H4 (cell line): ENCODE measurements around the gene ZCWPW1. TPM values are rescaled to one million over a fixed set of nuclear protein-coding genes. Genes with fewer than 3 reads are reported as not detected.

ENCODE experiments used
- DNase-seq: peaks from one replicate; pipeline ENCODE4 v3.0.0-alpha.2; 2015; ENCODE audit warnings: low spot score
- total RNA-seq: library from RNA; depleted of rRNA; stranded (reverse); fragments of >200 nt; shearing (Covaris generic); gene quantifications from 2 replicates; pipeline ENCODE4 v1.2.3, GENCODE V29; 2014; rRNA removed

ZCWPW1 gene, protein sequence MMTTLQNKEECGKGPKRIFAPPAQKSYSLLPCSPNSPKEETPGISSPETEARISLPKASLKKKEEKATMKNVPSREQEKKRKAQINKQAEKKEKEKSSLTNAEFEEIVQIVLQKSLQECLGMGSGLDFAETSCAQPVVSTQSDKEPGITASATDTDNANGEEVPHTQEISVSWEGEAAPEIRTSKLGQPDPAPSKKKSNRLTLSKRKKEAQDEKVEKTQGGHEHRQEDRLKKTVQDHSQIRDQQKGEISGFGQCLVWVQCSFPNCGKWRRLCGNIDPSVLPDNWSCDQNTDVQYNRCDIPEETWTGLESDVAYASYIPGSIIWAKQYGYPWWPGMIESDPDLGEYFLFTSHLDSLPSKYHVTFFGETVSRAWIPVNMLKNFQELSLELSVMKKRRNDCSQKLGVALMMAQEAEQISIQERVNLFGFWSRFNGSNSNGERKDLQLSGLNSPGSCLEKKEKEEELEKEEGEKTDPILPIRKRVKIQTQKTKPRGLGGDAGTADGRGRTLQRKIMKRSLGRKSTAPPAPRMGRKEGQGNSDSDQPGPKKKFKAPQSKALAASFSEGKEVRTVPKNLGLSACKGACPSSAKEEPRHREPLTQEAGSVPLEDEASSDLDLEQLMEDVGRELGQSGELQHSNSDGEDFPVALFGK
- total RNA-seq = 1.9 and 2.2 TPM in 2 replicates

DNA sequence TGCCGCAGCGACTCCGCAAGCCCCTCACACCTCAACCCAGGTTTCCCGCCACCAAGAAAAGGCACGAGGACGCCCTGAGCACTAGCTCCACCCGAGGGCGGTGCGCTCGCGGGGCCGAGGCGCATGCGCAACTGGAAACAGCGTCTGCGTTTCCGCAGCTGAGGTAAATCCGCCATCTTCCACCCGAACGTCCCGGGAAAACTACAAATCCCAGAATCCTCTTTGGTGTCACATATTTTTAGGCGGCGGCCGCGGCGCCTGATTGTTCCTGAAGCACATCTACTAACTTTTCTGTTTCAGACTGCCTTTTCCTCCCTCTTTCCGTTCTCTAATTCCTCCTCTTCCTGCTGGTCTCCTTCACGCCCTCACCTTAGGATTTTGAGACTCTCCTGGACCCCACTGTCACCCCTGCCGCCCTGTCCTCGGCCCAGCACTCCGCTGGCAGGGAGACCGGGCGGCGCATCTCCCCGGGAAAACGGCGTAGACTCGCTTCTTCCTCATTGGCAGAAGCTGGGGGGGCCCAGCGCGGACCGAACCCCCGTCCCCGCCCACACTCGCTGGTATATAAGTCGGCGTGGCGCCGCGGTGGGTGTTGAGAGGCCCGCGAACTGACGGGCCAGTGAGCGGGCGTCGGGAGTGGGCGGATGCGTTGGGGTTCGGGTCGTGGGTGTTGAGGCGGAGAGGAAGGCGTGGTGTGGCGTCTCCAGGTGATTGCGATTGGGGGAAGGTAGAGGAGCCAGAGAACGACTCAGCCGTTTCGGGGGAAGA, at the start of gene ZCWPW1:
Gene ZCWPW1, minus strand, starts transcription at position 505 of the 768 bp plus-strand sequence. CDS start 8,054 bp downstream, outside the sequence.
- peak; percentile 96 for DNase-seq

DNA sequence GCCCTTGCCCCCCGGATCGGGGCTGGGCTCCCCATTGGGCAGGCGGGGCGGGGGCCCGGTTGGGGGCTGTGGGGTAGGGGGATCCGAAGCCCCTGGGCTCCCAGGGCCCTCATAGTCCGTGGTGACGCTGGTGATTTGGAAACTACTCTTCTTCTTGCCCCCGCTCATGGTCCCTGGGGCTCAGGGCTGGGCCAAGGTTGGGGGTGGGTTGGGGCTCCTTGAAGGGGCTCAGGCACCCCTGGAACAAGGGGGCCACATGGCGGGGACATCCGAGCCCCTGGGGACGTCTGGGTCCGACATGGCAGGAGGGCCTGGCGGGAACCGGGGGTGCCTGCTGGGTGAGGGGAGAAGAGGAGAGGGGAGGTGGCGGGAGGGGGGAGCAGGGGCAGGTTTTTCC, 49.4 kb upstream of the ZCWPW1 start:
- DNase-seq = no peak

DNA sequence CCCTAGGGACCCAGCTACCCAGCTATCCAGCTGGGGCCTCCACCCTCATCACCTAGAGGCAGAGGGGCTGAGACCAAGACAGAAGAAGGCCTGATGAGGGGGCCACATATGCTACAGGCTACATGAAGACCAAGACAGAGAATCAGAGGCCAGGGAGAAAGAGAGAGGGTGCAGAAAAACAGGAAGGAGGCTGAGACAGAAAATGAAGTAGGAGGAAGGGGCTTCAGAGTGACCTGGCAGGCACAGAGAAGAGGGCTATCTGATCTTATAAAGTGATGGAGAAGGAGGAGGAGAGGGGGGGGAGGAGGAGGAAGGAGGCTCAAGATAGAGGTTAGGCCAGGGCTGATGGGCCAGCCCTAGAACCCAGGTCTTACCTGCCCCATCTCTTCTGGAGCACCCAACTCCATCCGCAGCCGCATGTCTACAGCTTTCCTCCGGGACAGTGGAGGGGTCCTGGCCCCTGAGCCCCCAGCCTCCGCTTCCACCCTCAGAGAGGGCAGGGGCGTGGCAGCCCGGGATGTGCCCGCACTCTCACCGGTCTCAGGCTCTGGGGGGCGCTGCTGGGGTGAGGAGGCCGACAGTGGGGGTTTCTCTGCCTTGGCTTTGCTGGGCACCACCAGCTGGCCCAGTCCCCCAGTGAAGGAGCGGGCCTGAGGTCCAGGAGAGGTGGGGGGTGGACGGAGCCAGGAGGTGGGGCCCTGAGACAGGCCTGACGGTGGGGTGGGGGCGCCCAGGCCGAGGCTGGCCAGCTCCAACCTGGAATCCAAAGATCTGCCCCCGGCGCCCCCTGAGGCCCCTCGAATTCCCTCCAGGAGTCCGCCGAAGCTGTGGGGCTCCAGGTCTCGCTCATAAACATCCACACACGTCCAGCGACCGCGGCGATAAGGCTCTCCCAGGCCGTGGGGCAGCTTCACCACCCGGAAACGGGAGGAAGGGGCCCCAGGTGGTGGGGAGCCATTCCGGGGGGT, 48.7 kb upstream of the ZCWPW1 start:
- no peak for DNase-seq

DNA sequence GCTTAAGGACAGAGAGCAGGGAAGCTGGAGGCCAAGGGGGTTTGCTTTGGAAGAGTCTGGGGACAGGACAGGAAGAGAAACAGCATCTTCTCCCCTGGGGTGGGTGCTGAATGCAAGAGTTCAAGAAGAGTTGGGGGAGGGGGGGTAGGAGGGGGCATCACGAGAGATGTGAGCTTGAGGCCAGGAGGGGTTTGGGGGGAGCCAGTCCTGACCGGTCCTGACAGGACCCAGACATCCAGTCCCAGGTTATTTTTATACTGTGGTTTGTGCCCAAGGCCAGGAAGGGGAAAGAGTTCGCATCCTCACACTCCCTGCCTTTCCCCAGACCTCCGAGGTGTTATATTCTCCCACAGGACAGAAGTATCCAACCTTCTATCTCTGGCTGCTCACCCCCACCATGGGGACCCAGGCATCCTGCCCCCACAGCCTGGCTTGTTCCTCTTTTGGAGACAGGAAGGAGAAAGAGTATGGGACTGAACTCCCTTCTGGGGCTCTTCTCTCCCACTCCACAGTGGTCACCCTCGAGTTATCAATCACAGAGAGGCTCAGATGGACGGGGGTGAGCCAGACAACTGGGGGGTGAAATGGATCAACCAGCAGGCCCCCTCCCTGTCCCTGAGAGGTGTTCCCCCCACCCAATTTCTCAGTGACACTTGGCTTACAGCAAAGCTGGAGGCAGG, 47.7 kb upstream of the ZCWPW1 start:
- no peak for DNase-seq

DNA sequence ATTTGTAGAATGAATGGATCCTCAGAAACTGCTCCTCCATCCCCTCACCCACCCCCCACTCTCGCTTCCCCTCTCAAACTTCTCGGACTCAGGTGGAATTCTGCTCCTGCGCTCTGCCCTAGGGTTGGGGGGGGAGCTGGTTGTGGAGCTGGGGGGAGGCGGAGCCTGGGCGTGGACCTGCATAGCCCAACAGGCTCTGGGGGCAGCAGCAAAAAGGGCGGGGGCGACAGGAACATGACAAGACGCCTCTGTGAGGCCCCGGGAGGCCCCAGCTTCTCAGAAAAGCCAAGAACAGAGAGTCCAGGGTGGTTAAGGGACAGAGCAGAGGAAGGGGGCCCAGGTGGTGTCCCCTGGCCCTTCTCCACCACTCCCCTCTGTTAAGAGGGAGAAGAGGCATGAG, 47.0 kb upstream of the ZCWPW1 start:
- no peak for DNase-seq

DNA sequence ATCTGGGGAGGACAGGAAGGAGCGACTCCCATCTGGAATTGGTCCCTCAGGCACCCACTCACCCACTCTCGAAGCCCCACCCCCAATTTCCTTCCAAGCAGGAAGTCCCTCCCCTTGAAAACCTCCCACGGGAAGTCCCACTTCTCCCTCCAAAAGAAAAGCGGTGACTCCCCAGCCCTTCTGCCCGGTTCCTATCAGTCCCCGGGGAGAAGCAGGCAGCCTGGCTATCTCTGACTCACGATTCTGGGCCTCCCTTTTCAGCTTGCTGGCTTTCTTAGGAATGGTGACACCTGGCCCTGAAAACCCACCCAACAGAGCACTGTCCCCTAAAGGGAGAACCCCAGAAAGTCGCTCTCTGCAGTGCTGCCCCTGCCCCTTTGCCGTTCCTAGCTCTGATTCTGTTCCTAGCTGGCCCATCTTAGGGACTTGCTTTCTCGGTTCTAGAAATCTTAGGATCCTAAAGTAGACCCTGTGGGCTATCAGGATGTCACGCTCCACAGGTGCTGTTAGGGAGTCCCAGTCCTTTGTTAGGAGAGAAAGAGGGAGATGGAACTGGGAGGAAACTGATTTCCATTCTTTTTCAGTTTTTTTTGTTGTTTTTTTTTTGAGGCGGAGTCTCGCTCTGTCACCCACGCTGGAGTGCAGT, 44.5 kb upstream of the ZCWPW1 start:
- DNase-seq = no peak

DNA sequence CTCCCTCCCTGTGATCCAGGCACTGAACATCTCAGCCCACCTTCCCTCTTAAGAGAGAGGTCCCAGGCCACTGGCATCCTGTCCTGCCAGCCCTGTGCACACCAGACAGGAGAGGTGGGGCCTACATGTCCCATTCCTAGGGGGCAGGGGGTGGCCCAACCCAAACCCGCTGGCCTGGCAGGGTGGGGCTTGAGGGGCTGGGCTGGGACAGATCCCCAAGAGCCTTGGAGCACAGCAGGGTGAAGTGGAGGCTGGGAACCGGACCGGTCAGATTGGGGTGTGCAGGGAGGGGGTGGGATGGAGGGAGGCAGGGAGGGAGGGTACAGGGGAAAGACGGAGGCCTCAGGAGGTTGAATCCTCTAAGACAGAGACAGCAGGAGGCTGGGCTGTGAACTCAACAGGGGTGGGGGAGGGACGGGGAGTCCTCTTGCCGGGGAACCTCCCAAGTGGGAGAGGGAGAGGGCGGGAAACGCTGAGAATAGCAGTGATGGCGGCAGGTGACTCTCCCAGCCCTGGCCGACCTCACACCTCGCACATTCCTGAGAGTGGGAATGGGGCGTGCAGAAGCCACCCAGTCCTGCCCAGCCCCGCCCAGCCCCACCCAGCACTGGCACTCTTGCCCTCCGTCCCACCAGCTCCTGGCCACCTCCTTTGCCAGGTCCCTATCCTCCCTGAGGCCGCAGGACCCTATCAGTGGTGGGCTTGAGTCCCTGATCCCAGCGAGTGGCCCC, 43.8 kb upstream of the ZCWPW1 start:
- DNase-seq = no peak

DNA sequence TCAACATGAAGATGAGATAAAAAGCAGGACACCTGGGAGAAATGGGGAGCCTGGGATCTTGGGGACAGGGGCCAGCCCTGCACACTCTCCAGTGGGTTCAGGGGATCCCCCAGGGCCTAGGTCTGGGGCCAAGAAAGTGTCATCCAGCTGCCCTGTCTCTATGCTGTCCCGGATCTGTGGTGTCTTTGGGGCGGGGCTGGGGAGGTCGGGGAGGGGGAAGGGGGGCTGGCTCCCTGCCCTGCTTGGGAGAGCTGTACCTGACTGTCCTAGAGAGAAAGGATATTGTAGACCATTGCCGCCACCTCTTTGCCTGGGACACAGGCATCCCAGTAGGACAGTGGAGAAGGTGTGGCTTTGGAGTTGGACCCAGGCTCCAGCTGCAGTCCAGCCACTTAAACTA, 42.5 kb upstream of the ZCWPW1 start:
- DNase-seq = no peak

DNA sequence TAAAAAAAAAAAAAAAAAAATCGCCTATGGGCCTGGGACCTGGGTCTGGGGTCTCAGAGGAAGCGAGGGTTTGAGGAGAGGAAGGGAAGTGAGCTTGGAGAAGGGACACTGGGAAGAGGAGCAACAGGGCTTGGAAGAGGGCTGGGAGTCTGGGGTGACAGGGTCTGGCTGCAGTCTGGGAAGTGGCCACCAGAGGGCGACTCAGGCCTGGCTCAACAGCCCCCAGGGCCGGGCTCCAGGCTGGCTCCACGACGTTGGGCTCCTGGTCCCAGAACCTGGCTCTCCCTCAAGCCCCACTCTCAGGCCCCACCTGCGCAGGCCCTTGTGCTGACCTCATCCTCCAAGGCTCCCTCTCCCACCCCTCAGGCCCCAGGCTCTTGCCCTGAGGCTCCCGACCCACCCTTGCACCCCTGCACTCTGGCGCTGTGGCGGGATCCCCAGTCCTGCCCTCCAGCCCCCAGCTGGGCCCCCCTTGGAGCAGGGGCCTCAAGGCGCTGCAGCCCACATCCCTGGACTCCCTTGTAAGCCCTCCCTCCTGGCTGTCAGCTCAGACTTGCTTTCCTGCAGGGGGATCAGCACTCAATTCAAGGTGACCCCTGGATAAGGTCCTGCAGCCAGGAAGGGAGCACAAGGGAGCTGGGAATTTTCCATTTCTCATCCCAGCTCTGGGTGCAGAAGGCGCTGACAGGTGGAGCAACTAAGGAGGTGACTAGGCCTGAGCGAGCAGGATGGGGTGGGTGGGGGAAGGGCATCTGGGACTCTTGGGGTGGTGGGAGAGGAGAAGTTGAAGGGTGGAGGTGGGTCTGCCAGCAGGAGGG, 40.9 kb upstream of the ZCWPW1 start:
- peak; percentile 63 for DNase-seq

DNA sequence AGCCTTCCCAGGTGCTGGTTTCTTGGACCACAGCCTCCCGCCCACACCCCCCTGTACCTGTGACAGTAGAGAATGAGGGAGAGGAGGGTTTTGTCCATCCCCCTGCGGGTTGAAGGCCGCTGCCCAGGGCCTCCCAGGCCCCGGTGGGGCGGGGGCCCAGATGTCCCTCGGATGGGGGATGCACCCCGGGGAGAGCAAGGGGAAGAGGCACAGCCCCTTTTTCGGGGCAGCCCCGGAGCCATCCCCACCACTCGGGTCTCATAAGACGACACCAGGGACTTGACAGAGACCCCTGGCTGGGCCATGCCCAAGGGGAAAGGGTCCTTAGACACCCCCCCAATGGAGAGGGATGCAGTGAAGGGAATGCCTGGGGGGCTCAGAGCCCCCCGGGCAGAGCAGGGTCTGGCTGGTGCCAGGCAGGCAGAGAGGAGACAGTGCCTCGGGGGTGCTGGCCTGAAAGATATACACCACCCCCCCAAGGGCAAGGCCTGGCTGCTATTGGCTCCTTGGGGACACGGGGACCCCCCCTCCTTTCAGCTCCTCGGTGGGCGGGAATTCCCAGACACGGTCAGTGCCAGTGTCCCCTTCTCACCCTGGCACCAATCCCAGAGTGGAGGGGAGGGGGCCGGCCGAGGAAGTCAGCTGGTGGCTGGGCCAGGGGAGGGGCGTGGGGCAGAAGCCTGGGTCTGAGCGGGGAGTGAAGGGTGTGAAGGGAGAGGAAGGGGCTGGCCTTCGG, 39.3 kb upstream of the ZCWPW1 start:
- no peak for DNase-seq

DNA sequence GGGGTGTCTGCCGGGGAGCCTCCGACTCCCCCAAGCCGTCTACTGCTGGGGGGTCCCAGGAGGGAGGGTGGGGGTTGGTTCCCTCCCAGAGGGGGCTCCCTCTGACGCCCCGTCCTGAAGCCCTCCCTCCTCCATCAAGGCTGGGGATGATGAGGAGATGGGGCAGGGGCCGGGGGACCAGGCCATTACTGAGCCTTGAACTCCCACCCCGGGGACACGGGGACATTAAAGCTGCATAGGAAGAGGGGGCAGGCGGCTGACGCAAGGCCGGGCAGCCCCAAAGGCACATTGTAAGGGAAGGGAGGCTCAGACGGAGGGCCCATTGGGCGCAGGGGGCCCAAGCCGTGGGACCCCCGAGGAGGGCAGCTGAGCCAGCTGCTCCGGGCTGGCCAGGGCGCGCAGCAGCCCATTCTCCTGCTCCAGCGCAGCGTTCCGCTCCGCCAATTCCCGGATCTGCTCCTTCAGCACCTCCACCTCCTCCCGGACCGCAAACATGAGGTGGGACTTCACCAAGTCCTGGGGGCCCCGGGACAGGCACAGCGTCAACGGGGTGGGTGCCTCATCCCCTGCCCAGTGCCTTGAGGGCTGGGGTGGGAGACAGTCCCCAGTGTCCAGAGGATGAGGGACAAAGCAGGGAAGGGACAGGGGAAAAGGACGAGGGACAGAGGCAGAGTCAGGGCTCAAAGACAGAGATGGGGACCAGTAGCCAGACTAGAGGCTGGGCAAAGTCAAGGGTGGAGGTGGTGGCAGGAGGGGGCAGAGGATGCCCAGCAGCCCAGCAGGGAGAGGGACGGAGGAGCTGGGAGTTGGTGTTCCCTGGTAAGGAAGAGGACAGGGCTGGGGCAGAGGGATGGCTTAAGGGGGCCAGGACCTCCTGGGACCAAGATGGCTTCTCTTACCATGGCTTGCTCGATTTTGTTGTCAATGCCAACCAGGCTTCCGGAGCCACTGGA, 38.4 kb upstream of the ZCWPW1 start:
- no peak for DNase-seq

DNA sequence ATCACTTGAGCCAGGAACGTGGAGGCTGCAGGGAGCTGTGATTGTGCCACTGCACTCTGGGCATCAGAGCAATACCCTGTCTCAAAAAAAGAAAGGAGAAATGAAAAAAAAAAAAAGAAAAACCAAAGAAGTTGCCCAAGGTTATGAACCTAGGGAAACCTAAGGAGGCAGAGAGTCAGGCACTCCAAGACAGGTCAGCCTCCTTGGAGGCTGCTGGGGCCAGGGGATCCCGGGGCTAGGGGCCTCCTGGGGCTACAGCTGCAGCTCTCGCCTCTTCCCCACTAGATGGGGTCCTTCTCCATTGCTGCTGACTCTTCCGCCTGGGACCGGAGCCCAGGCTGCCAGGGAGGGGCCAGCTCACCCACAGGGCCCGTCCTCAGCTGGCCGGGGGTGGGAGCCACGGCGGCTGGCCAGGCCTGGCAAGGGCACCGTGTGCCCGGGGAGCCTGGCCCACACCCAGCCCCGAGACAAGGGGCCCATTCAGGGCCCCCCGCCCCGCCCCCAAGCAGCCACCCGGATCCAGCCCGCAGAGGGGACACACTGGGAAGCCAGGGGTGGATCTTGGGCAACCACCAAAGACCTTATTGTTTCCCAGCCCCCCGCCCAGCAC, 37.3 kb upstream of the ZCWPW1 start:
- DNase-seq = peak; percentile 85

DNA sequence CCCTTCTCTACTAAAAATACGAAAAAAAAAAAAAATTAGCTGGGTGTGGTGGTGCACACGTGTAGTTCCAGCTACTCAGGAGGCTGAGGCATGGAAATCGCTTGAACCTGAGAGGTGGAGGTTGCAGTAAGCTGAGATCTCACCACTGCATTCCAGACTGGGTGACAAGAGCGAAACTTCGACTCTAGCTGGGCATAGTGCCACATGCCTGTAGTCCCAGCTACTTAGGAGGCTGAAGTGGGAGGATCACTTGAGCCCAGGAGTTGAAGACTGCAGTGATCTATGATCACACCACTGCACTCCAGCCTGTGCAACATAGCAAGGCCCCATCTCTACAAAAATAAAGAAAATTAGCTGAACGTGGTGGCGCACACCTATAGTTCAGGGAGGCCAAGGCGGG, 36.8 kb upstream of the ZCWPW1 start:
- no peak for DNase-seq

DNA sequence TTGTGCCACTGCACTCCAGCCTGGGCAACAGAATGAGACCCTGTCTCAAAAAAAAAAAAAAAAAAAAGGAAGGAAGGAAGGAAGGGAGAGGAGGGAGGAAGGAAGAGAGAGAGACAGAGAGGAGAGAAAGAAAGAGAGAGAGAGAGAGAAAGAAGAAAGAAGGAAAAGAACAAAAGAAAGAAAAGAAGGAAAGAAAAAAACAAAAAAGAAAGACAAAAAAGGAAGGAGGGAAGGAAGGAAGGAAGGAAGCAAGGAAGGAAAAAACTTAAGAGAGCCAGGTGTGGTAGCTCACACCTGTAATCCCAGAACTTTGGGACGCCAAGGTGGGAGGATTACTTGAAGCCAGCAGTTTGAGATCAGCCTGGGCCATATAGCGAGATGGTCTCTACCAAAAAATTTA, 36.3 kb upstream of the ZCWPW1 start:
- no peak for DNase-seq

DNA sequence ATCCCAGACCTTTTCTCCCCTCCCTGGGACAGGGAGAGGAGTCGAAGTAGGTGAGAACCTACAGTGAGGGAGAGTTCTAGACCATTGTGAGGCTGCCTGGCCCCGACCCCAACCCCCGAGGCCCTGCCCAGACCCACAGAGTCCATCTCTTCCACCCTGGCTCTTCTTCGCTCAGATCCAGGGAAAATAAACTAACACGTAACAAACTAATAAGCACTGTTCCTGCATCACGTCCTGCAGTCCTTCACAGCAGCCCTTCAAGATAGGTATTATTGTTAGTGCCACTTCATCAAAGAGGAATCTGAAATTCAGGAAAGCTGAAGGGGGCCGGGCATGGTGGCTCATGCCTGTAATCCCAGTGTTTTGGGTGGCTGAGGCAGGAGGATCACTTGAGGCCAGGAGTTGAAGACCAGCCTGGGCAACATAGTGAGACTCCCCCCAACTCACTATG, 35.7 kb upstream of the ZCWPW1 start, which contains the start of gene SPACDR:
Gene SPACDR, minus strand, starts transcription at position 51 of the 451 bp plus-strand sequence. CDS start 235 bp downstream, outside the sequence.
- no peak for DNase-seq

DNA sequence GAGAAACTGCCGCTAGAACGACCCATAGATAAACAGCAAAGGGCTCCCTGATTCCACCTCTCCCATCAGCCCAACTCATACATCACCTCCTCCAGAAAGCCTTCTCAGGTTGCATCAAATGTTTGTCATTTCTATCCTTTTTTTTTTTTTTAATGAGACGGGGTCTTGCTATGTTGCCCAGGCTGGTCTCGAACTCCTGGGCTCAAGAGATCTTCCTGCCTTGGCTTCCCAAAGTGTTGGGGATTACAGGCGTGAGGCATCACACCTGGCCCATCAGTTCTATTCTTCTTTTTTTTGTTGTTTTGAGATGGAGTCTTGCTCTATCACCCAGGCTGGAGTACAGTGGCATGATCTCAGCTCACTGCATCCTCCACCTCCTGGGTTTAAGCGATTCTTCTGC, 28.5 kb upstream of the ZCWPW1 start:
- DNase-seq = no peak
